GM12873 (cell line): ENCODE measurements around the gene S100A8.

Experiments used
- TF ChIP-seq, protein P1 (sequence below): IDR thresholded peaks from 2 replicates; pipeline ENCODE4 v1.5.1; 2012; ENCODE audit warnings: low read depth, mild to moderate bottlenecking, moderate library complexity, low read length, control low read depth; ENCODE audit not compliant: insufficient read depth; ENCODE audit errors: missing control alignments

The S100A8 gene

DNA sequence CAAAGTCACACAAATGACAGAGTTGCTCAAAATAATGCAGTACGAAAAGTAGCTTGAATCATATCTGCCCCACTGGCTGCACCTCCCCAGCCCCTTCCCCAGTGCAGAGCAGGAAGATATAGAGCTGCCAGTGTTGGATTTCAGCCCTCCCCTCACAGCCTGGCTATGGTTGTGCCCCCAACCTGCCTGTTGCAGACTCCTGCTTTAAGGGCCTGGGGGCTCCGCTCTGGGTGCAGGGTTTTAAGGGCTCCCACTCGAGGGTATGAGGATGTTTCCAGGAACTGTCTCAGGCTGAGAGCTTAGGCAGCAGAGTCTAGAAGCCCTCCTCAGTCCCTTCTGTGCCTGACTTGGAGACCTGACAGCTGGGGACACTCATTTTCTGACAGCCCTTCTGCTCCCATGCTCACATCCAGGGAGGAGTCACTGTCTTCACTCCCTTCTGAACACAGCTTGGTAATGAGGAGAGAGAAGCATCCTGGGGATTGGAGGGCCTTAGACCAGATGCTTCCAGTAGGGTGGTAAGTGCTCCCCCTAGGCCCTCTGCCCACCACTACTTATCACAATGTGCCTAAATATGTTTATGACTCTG, 28.6 kb downstream of the S100A8 start:
- TF ChIP-seq, protein P1, sequence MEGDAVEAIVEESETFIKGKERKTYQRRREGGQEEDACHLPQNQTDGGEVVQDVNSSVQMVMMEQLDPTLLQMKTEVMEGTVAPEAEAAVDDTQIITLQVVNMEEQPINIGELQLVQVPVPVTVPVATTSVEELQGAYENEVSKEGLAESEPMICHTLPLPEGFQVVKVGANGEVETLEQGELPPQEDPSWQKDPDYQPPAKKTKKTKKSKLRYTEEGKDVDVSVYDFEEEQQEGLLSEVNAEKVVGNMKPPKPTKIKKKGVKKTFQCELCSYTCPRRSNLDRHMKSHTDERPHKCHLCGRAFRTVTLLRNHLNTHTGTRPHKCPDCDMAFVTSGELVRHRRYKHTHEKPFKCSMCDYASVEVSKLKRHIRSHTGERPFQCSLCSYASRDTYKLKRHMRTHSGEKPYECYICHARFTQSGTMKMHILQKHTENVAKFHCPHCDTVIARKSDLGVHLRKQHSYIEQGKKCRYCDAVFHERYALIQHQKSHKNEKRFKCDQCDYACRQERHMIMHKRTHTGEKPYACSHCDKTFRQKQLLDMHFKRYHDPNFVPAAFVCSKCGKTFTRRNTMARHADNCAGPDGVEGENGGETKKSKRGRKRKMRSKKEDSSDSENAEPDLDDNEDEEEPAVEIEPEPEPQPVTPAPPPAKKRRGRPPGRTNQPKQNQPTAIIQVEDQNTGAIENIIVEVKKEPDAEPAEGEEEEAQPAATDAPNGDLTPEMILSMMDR: no peak

DNA sequence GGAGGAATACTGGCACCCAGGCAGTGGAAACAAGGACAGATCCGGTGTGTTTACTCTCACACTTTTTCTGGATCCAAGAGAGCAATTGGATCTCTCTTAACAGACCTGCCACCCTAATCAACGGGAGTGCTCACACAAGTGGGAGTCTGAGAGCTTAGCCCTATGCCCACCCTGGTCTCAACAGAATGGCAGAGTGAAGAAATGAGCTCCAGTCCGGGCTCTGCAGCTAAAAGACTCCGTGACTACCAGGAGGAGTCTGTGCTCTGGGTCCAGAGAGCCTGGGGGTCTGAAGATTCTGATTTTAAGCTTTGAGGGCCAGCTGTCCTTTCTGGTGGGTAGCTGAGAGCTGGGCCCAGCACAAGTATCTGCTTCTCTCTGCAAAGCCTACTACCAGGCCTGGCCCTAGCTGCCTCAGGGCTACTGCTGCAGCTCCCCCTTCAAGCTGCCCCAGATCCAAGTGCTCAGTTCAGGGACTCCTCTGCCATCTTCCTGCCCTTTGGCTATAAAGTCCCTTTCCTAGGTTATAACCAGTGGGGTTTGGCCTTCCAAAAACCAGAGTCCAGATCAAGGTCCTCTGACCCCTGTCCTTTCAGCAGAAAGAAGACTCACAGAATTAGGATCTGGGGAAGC, 29.3 kb downstream of the S100A8 start:
- TF ChIP-seq, protein P1: no peak

DNA sequence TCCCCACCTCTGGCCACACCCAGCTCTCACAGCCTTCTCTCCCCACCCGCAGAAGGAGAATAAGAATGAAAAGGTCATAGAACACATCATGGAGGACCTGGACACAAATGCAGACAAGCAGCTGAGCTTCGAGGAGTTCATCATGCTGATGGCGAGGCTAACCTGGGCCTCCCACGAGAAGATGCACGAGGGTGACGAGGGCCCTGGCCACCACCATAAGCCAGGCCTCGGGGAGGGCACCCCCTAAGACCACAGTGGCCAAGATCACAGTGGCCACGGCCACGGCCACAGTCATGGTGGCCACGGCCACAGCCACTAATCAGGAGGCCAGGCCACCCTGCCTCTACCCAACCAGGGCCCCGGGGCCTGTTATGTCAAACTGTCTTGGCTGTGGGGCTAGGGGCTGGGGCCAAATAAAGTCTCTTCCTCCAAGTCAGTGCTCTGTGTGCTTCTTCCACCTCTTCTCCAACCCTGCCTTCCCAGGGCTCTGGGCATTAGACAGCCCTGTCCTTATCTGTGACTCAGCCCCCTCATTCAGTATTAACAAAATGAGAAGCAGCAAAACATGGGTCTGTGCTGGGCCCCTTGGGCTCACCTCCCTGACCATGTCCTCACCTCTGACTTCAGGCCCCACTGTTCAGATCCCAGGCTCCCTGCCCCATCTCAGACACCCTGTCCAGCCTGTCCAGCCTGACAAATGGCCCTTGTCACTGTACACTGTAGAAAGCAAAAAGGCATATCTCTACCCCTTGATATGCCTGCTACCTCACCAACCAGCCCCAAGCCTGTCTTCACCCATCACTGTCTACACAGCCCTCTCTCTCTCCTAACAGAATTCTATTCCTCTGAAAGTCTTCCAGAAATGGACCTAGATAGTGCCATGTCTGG, 30.0 kb downstream of the S100A8 start:
- TF ChIP-seq, protein P1: no peak

DNA sequence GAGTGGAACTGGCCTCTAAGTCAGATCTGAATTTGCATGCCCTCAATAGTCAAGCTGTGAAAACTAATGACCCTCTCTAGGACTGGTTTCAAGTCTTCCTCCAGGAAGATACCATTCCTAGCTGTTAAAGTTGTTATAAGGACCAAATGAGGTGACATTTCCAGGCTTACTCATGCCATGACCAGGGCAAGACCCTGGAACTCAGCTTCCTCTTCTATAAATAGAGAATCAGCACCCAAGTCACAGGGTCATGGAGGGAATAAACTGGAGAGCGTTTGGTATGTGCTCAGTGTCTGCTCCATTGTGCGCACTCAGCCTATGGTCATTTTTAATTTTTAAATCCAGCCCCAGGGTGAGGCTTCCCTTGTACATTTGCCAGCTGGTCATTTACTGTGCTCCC, 30.7 kb downstream of the S100A8 start:
- TF ChIP-seq, protein P1: no peak

DNA sequence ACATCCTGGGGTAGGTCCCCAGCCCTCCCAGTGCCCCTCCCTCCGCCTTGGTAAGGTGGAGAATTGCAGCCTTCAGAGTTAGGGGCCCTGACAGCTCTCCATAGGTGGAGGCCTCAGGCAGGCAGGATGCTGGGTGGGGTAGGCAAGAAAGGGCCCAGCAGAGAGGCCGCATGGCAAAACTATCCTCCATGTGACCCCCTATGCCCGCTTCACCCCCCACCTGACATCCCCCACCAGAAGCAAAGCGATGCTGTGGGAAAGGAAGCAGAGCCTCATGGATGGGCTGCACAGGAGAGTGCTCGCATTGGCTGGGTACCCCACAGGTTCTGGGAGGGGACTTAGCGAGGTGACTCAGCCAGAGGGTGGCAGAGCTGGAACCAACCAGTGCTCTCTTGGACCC, 31.6 kb downstream of the S100A8 start:
- TF ChIP-seq, protein P1: no peak

DNA sequence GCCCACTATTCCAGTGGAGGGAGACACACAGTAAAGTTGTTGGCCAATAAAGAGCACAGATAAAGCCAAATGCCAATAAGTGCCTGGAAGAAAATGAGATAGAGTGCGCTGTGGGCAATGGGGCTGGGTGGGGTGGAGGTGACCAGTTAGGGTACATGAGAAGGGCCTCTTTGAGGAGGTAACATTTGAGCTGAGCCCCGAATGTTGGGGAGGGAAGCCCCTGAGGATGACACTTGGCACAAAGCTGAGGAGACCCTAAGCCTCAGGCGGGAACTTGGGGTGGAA, 32.2 kb downstream of the S100A8 start:
- TF ChIP-seq, protein P1: no peak
